ENCODE measurements around the gene CD8B2.
"Not testable (repeated sequence)": the region's sequence is repeated elsewhere in the genome, so short reads cannot be mapped to it uniquely, and the experiment has no call there.

DNA sequence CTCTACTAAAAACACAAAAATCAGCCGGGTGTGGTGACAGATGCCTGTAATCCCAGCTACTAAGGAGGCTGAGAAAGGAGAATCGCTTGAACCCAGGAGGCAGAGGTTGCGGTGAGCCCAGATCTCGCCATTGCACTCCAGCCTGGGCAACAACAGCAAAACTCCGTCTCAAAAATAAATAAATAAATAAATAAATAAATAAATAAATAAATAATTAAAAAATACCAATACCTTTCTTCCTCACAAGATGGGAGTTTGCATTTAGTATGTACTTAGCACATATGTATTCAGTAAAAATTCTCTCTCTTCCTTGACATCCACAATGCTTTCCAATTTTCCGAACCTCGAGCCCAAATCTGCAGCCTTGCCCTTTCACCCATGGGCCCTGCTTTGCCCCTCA lies 13.2 kb downstream of the CD8B2 start:
- TF ChIP-seq, protein P1, sequence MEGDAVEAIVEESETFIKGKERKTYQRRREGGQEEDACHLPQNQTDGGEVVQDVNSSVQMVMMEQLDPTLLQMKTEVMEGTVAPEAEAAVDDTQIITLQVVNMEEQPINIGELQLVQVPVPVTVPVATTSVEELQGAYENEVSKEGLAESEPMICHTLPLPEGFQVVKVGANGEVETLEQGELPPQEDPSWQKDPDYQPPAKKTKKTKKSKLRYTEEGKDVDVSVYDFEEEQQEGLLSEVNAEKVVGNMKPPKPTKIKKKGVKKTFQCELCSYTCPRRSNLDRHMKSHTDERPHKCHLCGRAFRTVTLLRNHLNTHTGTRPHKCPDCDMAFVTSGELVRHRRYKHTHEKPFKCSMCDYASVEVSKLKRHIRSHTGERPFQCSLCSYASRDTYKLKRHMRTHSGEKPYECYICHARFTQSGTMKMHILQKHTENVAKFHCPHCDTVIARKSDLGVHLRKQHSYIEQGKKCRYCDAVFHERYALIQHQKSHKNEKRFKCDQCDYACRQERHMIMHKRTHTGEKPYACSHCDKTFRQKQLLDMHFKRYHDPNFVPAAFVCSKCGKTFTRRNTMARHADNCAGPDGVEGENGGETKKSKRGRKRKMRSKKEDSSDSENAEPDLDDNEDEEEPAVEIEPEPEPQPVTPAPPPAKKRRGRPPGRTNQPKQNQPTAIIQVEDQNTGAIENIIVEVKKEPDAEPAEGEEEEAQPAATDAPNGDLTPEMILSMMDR (IDR thresholded peaks at IDR 0.05): not testable (repeated sequence)
- TF ChIP-seq EZH2, EZH2phosphoT487 (IDR thresholded peaks at IDR 0.05): not testable (repeated sequence)

Measured in neural progenitor cell (in vitro differentiated cells).